Stimulated activated CD4-positive, alpha-beta T cell treated with anti-CD3 and anti-CD28 coated beads, Interleukin-4, amount 100 ng/mL, for 24 hours (primary cell): Measurements from ENCODE around the gene CAPZB.

Experiments
- DNase-seq: peaks from one replicate; pipeline ENCODE4 v3.0.0-alpha.2; 2020

CAPZB gene

DNA sequence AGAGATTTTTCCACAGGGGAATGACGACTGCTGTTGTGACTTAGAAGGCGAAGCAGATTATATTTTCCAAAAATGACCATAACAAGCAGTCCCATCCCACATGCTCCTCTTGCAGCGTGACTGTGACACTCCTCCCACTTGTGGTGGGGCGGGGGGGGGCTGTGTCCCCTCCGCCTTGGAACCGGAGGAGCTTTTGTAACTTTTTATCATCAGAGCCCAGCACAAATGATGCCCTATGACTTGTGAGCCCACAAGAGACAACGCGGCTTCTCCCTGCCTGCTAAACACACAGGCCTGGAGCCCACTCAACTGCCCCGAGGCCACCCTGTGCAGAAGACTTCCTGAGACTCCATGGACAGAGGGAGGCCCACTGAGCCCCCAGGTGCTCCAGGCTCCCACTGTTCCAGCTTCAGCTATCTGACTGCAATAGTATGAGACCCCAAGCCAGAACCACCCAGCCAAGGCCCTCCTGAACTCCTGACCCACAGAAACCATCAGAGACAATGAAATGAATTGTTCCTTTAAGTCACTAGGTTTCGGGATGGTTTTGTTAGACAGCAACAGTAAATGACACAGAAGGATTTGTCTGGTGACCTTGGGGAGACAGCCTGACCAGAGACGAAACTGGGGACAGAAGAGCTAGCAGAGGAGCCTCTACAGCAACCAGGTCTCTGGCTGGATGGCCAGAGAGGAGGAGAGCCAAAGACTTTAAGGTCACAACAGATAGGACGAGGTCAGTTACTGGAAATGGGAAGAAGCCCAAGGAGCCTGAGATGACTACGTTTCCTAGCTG, 58.8 kb downstream of the CAPZB start:
- no peak for DNase-seq

- DNase-seq = no peak
Observed at GRCh38 chr1:19425646-19426239, 59.6 kb downstream of the CAPZB start.

DNA sequence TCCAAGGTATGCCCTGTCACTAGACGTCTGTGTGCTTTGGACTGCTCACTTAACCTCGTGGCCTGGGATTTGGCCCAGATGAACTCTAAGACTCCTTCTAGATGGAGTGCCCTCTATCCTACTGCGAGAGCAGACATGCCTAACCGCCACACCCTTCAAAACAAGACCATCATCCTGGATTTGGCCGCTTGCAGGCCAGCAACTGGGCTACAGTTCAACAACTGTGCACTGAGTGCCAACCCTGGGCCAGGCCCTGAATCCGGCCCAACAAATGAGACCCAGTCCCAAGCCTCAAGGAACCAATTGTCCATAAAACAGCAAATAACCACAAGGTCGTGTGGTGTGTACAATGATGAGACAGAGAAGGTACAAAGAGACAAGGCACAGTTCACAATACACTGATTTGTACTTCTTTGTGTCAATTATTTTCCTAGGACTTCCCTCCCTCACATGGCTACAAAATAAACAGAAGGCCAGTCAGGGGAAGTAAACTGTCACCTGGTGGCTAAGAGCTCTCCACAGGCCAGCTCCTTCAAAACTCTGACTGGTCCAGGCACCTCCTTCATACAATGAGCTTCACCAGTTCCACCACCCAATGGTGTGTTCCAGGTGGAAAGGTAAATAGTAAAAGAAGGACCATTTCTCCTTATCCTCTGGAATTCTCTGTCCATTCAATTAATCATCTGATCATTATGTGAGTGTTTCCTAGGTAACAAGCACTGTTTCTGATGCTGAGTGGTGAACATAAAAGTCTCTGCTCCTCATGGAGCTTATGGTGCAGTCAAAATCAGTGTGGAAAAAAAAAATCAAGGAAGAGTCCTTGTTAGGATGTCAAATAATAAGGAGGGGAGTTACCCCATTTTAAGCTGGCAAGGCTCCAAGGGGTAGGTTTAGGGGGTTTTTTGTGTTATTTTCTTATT, 60.4 kb downstream of the CAPZB start:
- no peak for DNase-seq

DNA sequence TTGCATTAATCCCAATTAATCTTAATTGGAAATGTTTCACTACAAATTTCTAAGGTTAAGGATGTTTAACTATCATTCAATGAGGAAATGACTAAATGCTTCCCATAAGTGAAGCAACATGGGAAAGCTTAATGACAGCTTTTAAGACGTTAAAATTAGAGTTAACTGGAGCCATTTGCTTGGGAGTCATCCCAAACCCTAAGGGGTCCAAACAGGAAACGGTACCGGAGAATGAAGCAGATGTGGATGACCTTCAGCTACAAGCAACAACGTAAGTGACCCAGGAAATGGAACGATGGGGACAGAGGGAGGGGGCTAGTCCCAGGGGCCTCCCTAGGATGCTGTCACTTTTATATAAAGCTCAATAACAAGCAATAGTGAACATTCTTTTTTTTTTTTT, 62.2 kb downstream of the CAPZB start:
- no peak for DNase-seq

- no peak for DNase-seq
Observed at GRCh38 chr1:19421365-19421764, 64.0 kb downstream of the CAPZB start.

- DNase-seq = no peak
Observed at GRCh38 chr1:19420606-19421005, 64.7 kb downstream of the CAPZB start.

DNA sequence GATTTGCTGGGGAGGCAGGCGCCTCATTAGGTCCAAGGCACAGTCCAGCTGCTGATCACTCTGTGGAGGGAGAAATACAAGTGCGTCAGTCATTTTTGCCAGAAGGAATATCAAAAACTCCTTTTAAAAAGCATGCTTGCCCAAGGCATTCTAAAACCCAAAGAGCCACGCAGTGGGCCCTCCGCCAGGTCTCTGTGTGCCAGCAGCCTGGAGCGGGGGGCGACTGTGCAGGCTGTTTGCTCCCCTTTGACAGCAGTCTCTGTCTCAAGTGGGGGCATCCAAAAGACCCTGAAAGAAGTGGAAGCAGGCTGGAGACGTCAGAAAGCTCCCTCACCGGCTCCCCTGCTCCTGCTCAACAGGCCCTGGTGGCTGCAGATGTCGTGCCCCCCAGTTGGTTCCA, 65.6 kb downstream of the CAPZB start:
- no peak for DNase-seq

DNA sequence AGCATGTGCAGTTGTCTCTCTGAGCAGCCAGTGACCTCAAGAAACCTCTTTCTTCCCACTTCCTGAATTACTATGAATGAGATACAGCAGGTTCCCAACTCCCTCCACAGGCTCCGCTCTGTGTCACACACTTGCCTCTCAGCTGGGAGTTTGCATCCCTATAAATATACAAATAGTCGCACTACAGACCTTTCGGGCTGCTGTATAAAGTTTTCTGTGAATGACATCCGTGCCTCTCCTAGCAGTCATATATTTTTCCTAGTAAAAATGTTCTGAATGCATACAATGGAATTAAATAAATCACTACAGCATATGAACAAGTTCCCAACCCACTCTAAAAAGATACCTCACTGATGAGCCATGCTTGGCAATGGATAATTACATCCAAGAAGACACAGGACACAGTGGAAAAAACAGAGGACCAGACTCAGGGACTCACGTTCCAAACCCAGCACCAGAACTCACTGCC, 66.8 kb downstream of the CAPZB start:
- no peak for DNase-seq

- no peak for DNase-seq
Observed at GRCh38 chr1:19416921-19417470, 68.3 kb downstream of the CAPZB start.

DNA sequence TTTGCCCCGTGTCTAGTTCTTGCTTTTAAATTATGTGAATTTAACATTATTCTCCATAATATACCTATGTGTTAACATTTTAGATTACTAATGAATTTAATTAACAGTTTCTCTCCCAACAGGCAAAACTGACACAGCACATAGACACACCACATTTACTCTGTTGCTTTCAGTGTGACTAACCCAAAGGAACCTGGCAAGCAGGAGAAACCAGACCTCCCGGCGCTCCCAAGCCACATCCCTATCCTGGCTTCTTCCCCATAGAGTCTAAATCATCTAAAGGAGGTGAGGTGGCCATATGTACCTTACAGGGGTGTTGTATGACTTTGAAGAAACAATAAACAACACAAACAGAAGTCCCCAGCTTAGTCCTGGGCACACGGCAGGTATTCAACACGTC, 69.2 kb downstream of the CAPZB start:
- no peak for DNase-seq

- DNase-seq = no peak
Observed at GRCh38 chr1:19414515-19415121, 70.7 kb downstream of the CAPZB start.

DNA sequence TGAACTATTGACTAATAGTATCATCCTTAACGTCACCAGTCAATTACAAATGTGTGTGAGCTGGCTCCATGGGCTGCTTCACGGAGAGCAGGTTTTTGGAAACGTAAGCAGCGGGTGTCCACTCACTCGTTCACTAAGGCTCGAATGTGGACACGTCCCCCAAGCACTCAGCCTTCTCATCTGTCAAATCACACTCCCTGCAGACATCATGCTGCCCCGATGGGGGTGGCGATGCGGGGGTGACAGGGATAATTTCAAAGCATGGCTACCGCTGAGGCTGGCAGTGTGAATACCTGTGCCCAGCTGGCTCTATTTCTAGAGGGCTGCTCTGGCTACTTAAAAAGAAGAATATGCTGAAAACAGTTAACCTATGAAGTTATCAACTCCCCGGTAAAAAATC, 71.3 kb downstream of the CAPZB start:
- no peak for DNase-seq

GRCh38 chr1:19412654-19413053, 72.7 kb downstream of the CAPZB start:
- no peak for DNase-seq

GRCh38 chr1:19411612-19412011, 73.7 kb downstream of the CAPZB start:
- no peak for DNase-seq

DNA sequence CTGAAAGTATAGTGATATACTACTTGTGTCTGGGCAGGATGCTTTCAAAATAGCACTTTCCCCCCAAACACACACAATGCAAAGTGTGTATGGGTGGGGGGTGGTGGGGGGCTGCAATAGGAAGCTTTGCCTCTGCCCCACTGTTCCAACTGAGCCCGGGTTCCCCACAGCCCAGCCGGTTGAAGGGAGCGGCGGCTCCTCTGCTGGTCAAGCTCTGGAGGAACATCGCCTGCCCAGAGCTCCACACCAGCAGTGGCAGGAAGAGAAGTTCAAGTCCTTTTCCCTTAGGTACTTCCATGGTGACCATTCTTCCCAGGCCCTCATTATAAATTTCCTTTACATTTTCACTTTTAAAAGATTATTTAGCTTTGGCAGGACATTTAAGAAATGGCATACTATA, 74.9 kb downstream of the CAPZB start:
- no peak for DNase-seq

DNA sequence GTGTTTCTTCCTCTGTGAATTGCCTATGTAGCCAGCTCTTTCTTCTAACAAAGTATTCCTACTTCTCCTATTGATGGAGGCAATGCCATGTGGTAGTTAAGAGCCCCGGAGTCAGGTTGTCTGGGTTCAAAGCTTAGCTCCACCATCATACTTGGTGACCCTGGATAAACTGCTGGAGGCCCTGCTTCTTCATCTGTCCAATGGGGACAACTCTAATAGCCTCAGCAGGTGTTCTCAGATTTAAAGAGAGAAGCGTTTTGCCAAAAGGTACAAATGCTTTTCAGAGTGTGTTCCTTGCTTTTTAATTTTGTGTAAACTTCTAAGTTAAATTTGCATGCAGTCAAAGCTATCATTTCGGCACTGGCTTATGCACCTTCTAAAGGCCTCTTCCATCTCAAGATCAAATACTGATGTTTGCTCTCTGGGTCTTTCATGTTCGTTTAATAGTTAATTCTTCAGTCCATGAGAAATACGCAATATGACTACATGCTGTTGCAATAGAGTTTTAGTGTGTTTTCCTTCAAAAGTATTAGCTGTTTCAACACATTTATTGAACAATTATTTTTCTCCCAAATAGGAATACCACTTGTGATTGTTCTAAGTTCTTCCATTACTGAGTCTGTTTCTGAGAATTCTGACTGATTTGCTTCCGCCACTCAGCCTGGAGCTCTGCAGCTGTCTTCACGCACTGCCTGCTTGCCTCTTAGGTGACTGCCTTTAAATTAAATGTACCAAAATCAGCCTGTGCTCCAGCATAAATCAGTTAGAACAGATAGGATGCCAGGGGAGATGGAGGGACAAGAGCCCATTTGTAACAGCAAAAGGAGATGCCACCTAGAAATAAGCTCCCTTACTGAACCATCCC, 75.6 kb downstream of the CAPZB start:
- DNase-seq = no peak

DNA sequence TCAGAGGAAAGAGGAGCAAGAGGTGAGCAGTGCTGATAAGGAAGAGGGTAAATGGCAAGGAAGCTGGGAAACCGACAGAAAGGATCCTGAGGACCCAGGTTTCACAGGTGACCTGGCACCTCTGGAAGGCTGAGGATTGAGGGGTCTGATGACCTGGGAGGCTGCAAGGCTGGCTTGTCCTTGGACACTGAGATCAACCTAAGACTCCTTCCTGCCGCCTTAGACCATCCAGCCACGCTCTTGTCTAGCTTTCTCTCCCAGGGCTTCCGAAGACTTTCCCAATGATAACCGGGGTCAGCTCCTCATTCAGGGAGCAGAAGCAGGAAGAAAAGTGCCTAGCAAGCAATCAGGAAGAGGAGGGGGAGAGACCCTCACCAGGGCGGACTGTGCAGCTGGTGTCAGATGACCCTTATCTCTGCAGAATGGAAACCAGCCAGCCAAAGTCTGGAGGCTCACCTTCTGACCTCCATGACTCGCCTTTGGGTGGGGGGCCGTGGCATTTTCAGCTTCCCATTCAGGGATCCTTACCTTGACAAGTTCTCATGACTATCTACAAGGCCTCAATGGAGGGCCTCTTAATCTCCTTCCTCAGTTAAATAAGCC, 77.7 kb downstream of the CAPZB start:
- no peak for DNase-seq

DNA sequence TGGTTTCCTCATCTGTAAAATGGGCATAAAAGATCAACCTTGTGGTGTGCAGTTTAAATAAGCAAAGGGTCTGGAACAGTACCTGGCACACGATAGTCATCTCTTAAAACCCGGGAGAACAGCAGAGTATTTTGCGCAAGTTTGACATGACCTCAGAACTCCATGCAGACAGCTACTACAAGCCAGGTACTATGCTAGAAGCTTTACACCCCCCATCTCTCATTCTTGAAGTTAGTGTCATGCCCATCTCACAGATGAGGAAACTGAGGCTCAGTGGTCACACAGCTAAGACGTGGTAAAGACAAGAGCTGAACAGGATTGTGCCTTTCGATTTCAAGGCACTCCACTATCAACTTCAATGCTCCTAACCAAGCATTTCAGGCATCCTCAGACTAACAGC, 78.7 kb downstream of the CAPZB start:
- no peak for DNase-seq

GRCh38 chr1:19405761-19406487, 79.4 kb downstream of the CAPZB start:
- no peak for DNase-seq

- DNase-seq = no peak
Observed at GRCh38 chr1:19405195-19405760, 80.1 kb downstream of the CAPZB start.
